ENCODE results near the gene RPRD1B.

RPRD1B gene

DNA sequence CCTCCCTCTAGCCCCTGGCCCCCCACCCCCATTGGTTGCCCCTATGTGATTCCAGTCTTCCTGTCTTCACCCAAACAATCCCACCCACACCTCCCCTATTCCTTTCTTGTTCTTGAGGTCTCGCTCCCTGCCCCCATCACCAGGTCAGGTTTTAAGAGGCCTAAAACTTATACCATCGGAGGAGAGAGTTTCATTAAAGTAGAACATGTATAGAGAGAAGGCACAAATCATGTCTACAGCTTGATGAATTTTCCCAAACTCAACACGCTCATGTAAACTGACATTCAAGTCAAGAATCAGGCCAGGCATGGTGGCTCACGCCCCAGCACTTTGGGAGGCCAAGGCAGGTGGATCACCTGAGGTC lies 87.1 kb downstream of the RPRD1B start:
- DNase-seq (ENCODE audit: low read depth in 2 of 2): no peak

DNA sequence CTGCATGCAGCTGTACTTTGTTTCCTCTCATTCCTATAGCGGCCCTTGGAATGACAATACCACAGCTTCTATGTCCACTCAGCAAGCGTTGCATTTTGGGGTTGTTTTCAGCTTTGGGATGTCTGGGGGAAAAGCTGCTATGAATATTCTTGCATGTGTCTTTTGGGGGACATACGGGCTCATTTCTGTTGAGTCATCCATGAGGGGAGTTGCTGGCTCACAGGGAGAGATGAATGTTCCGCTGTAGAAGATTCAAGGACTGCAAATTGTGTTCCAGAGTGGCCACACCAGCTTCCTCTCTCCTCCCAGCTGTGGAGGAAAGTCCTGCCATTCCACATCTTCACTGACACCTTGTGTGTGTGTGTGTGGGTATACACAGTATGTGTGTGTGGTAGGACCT lies 88.2 kb downstream of the RPRD1B start:
- no peak for DNase-seq (ENCODE audit: low read depth in 2 of 2)

- DNase-seq (ENCODE audit: low read depth in 2 of 2): no peak
These were observed 89.6 kb downstream of the RPRD1B start for GRCh38 chr20:38123021-38123587.

GRCh38 chr20:38125157-38126056 lies 91.9 kb downstream of the RPRD1B start:
- no peak for DNase-seq (ENCODE audit: low read depth in 2 of 2)

DNA sequence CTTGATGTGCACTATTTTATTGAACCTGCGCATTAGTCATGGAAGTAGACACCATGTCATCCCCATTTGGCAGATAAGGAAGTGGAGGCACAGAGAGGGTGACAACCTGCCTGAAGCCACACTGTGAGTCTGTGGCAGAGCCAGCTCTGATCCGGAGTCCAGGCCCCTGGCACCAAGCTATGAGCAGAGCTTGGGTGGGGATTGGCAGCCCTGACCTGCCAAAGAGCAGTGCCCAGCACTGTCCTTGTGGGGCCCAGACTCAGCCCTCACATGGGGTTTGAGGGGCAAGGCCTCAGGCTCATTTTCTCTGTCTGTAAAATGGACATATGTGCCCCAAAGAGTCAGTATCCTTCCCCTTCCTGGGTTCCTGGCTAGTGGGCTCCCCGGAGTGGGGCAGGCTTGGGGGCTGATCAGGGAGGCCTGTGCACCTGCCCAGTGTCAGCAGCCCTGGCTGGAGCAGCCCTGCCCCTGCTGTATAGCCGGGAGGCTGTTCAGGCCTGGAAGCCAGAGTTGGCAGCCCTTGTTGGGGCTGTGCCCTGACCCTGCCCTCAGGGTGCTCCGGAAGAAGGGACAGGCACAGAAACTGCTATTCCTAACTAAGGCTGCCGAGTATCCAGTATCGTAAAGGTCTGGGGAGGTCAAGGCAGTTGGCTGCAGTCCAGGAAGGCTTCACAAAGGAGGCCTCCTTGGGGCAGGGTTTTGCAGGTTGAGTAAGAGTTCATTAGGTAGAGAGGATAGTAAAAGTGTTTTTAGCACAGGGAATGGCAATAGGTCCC lies 92.8 kb downstream of the RPRD1B start:
- DNase-seq (ENCODE audit: low read depth in 2 of 2): no peak

GRCh38 chr20:38126932-38127621 lies 93.5 kb downstream of the RPRD1B start:
- DNase-seq (ENCODE audit: low read depth in 2 of 2): no peak

DNA sequence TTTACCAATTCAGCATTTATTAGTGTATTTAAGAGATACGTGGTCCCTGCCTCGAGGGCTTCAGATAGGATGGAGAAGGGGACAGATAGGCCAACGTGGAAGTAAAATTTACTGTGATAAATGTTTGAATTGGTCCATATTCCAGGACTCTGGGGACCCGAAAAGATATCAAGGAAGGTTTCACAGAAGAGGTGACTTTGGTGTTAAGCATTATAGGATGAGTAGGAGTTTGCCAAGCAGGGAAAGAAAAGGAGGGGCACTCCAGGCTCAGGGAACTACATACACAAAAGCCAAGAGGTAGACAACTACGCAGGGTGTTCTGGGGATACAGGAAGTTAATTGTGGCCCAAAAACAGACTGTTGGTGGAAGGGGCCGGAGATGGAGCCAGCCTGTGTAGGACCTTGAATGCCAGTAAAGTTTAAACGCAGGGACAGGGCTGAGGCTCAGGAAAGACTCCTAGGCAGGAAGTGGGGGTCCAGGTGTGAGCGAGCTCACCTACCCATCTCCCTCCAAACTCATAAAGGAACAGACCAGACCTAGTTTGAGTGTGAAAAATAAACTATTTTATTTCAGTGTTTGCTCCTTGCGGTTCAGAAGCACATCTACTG lies 94.5 kb downstream of the RPRD1B start:
- no peak for DNase-seq (ENCODE audit: low read depth in 2 of 2)

GRCh38 chr20:38128691-38129090 lies 95.1 kb downstream of the RPRD1B start:
- DNase-seq (ENCODE audit: low read depth in 2 of 2): no peak

- no peak for DNase-seq (ENCODE audit: low read depth in 2 of 2)
These were observed 95.8 kb downstream of the RPRD1B start for GRCh38 chr20:38129248-38129865.

DNA sequence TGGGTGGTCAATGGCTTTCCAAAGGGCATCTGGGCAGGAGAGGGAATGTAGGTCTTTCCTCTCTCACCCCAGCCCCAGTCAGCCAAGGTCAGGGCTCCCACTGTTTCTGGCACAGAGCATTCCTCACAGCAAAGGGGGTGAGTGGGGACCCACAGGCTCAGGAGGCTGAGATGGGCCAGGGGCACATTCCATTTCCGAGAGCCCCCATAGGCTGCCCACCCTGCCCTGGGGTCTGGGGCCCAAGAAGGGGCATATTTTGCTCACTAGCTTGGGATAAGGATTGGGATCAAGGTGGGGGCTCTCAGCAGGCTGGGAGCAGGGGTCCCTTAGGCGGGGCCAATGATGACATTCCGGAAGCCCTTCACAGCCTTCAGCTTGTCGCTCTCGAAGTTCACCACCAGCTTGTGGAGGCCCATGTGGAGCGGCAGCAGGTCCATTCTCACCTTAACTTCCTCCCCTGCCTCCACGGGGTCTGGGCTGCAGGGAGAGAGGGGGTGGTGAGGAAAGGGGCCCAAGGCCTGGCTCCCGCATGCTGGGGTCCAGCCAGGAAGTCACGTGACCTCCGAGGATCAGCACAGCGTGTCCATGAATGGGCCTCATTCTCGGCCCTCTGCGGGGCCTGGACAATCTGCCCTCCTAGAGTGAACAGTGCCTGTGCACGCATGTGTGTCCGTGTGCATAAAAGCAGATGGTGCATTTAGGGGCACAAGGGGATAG lies 96.5 kb downstream of the RPRD1B start:
- no peak for DNase-seq (ENCODE audit: low read depth in 2 of 2)

DNA sequence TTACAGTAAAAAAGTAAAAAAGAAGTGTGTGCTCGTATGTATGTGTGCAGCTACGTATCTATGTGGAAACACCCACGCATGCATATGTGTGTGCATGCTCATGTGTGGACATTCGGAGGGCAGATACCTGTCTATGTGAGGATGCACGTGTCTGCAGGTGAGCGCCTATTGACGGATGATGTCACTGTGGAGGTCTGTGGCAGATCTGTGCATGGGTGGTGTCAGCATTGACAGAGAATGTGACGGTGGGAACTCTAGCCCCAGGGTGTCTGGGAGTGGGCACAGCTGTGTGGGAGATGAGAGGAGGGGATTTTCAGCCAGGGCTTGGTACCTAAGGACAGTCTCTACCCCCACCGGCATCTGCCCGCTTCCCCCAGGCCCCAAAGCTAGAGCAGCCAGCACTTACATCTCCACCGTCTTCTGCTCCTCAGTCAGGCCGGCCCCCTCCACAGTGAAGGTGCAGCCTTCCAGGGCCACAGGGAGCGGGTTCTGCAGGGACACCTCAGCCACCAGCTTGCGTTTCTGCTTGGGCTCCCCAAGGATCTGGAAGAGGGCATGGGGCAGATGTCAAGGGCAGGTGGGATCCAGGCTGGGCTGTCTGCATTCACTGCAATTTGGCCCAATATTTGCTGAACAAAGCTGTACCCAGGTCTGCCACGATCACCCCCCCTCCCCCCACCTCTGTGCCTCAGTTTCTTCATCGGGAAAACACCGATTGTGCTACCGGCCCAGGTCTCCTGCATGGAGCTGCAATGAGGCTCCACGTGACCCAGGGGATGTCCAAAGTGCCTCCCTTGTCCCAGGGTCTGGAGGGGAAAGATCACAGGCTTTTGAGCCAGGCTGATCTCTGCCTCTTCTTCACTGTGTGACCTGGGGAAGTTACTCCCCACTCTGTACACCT lies 97.4 kb downstream of the RPRD1B start:
- no peak for DNase-seq (ENCODE audit: low read depth in 2 of 2)

DNA sequence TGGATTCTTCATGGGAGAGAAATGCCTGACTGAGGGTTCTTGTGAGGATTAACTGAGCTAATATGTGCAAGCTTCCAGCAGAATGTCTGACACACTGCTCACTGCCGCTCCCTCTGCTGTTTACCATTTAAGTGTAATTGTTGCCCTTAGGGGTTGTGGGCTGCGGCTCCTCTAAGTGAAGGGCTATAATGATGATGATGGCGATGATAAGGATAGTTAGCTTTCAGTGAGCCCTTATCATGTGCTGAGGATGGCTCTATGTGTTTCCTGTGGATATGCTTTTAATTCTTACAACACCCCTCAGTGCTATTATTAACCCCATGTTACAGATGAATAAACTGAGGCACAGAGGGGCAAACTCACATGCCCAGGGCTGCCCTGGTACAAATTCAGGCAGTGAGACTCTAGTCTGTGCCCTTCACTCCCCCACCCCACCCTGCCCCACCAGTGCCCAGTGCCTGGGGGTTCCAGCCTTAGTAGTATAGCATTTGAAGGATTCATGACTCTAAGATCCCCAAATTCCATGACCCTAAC lies 98.1 kb downstream of the RPRD1B start:
- DNase-seq (ENCODE audit: low read depth in 2 of 2): no peak

GRCh38 chr20:38132156-38132909 lies 98.8 kb downstream of the RPRD1B start:
- DNase-seq (ENCODE audit: low read depth in 2 of 2): no peak

- no peak for DNase-seq (ENCODE audit: low read depth in 2 of 2)
These were observed 99.5 kb downstream of the RPRD1B start for GRCh38 chr20:38132910-38133501.

DNA sequence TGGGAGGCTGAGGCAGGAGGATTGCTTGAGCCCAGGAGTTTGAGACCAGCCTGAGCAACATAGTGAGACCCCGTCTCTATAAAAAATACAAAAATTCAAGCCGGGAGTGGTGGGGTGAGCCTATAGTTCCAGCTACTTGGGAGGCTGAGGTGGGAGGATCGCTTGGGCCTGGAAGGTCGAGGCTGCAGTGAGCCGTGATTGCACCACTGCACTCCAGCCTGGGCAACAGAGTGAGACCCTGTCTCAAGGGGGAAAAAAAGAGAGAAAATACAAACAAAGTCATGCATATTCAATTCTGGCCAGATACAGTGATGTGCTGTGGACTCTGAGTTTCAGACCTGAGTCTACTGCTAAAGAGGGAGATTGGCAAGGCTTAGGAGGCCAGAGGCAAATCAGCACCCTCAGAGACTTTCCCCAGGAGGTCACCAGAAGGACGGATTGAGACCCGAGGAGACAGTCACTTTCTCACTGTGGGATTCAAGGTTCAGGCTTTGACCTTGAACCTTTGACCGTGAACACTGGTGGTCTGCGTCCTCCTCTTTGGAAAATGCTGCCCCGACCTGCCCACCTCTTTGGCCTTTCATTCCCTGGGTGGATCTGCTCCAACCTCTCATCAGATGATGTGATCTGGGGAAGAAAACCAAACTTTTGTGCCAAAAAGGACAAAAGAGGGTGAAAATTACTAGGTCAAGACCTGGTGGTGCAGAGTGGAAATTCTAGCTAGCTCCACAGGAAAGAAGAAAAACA lies 100.3 kb downstream of the RPRD1B start:
- no peak for DNase-seq (ENCODE audit: low read depth in 2 of 2)

GRCh38 chr20:38134427-38135270 lies 101.1 kb downstream of the RPRD1B start:
- no peak for DNase-seq (ENCODE audit: low read depth in 2 of 2)

Measured in stimulated activated CD4-positive, alpha-beta T cell treated with anti-CD3 and anti-CD28 coated beads, Interleukin-1b, Interleukin-23, amount 100 ng/mL, for 1 hour (primary cell).